ENCODE results near the gene TTC16. TPM values are rescaled to one million over a fixed set of nuclear protein-coding genes. Genes with fewer than 3 reads are reported as not detected.

Gene TTC16
- total RNA-seq, 3 donors from 2014 or later = 0.31 TPM; not detected in 2

DNA sequence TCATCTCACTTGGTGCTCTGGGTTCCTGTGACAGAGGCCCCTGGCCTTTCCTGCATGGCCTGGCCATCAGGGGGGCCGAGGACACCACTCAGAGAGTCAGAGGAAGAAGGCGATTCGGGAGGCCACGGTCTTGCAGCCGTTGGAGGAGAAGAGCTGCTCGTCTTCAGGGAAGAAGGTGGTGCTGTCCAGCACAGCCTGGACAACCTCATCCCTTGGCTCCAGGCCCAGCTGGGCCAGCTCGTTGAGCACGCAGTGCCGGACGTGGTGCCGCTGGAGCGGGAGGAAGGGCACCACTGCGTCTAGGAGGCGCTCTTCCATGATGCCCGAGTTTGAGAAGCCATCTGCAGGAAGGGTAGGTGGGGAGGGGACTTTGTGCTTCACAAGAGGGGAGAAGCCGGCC is 16.1 kb downstream of the TTC16 start:
- Histone ChIP-seq H3K4me1 (ENCODE audit: low read depth) (peaks cover 7% of the 10 kb centered on the region), H3K36me3 (ENCODE audit: low read depth) (no peaks in the 10 kb centered on the region), H3K4me3 (no peak overlapping the region), H3K9me3 (no peaks in the 10 kb centered on the region)
- intact Hi-C loops (cut with DNase I, micrococcal nuclease) = loop anchor here in 1 of 2 donors (2.0 to 10.0 kb wide), 2 partner anchors 141 to 143 kb away; partner anchors contain the start of gene AK1
- DNase-seq (no peak), ATAC-seq (no peak)
- TF ChIP-seq, protein P1, sequence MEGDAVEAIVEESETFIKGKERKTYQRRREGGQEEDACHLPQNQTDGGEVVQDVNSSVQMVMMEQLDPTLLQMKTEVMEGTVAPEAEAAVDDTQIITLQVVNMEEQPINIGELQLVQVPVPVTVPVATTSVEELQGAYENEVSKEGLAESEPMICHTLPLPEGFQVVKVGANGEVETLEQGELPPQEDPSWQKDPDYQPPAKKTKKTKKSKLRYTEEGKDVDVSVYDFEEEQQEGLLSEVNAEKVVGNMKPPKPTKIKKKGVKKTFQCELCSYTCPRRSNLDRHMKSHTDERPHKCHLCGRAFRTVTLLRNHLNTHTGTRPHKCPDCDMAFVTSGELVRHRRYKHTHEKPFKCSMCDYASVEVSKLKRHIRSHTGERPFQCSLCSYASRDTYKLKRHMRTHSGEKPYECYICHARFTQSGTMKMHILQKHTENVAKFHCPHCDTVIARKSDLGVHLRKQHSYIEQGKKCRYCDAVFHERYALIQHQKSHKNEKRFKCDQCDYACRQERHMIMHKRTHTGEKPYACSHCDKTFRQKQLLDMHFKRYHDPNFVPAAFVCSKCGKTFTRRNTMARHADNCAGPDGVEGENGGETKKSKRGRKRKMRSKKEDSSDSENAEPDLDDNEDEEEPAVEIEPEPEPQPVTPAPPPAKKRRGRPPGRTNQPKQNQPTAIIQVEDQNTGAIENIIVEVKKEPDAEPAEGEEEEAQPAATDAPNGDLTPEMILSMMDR (IDR thresholded peaks at IDR 0.05) = no peak

DNA sequence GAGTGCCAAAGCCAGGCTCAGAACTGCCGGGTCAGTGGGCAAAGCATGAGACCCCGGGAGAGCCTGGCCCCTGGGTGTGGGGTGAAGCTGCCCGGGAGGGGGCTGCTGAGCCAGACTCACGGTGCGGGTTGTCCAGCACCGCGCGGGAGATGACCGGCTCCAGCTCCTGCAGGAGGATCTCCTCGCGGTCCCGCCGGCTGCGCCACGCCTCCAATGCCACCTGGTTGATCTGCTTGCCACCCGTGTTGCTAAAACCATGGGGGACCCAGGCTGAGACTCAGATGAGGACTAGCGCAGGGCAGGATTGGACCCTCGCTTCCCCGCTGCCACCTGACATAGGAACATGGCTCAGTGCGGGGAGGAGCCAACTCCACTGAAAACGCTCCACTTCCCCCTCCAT is 16.6 kb downstream of the TTC16 start:
- Histone ChIP-seq H3K4me1 (ENCODE audit: low read depth) (peaks cover 7% of the 10 kb centered on the region), H3K9me3 (no peaks in the 10 kb centered on the region), H3K36me3 (ENCODE audit: low read depth) (no peaks in the 10 kb centered on the region), H3K4me3 (no peak overlapping the region)
- DNase-seq (no peak), ATAC-seq (no peak)
- intact Hi-C loops (cut with DNase I, micrococcal nuclease) = loop anchor here in 1 of 2 donors (10.0 kb wide), 1 partner anchor 142 kb away; the partner anchor contains the start of gene AK1
- TF ChIP-seq, protein P1 (IDR thresholded peaks at IDR 0.05) = no peak

DNA sequence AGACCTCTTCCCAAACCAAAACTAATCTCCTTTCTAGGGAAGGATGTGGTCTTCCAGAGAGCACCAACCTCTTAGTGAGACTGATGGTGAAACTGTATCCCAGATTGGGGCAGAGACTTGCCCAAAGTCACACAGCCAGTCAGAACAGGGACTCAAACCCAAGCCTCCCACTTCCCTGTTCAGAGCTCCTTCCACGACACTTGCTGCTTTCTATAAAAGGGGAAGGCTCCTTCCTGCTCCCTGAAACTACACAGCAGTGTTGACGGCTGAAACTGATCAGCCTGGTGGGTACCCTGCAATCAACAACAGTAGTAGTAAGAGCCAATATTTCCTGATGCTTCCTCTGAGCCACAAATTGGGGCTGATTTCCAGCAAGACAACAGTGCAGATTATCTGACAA is 17.7 kb downstream of the TTC16 start:
- Histone ChIP-seq H3K4me1 (ENCODE audit: low read depth) (peaks cover 7% of the 10 kb centered on the region), H3K9me3 (no peaks in the 10 kb centered on the region), H3K4me3 (no peak overlapping the region), H3K36me3 (ENCODE audit: low read depth) (no peaks in the 10 kb centered on the region)
- intact Hi-C loops (cut with DNase I, micrococcal nuclease) = loop anchor here in 1 of 2 donors (10.0 kb wide), 1 partner anchor 141 kb away; the partner anchor contains the start of gene AK1
- DNase-seq = no peak
- ATAC-seq = no peak
- TF ChIP-seq, protein P1 (IDR thresholded peaks at IDR 0.05) = no peak

DNA sequence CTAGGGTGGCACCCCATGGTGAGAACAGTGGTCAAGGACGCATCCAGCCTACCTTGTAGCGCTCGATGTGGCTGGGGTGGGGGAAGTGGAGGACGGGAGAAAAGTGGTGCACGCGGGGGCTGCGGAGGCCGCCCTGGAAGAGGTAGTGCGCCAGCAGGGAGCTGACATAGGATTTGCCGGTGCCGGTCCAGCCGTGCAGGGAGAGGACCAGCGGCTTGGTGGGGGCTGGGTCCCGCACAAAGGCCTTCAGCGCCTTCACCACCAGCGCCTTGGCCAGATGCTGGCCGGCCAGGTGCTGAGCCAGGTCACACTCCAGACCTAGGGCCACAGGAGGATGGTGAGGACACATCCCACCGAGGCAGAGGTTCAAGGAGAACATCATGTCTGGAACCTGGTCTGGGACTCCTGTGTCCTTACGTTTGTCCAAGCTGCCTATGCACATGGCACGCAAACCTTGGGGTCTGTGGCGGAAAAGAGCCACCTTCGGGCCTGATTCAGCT is 18.4 kb downstream of the TTC16 start:
- intact Hi-C loops (cut with DNase I, micrococcal nuclease) = loop anchor here in 1 of 2 donors (10.0 kb wide), 1 partner anchor 141 kb away; the partner anchor contains the start of gene AK1
- TF ChIP-seq, protein P1 (IDR thresholded peaks at IDR 0.05) = no peak
- no peak for ATAC-seq
- Histone ChIP-seq H3K4me3 (no peak overlapping the region), H3K36me3 (ENCODE audit: low read depth) (no peaks in the 10 kb centered on the region), H3K9me3 (no peaks in the 10 kb centered on the region), H3K4me1 (ENCODE audit: low read depth) (peaks cover 7% of the 10 kb centered on the region)
- DNase-seq = peak in 1 of 3 donors; percentile 59

DNA sequence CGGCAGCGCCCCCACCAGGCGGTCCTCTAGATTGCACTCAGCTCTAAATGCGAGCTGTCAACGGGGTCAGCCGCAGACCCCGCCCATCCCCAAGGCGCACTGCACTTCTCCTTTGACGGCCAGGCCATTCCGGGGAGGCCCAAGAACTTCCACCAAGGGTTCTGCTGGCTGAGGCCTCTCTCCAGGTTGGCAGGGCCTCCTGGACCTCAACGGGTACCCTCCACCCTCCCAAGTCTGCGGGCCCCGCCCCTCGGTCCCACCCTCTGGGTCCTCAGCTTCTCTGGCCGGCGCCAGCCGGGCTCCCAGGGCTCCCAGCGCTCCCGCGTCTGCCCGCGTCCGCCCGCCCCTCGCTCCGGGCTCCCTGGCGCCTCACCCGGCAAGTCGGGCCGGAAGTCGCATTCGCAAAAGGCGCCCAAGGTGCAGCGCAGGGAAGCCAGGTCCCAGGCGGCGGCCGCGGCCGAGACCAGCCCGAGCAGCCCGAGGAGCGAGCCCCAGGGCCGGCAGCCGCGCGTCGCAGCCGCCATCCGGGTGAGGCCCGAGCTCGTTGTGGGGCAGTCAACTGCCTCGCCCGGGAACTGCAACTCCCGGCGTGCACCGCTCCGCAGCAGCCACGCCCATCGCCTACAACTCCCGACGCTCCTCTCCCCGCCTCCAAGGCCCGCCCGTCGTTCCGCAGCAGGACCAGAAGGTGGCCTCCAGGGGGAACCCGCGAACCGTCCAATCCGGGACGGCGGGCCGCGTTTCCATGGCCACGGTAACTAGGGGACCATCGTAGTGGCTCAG is 19.1 kb downstream of the TTC16 start, which contains the start of gene TOR2A:
TOR2A (minus strand) TSS at position 548 of the 783 bp plus-strand sequence; CDS start at position 524, 24 bp downstream.
- peak within 1 kb of the TSS; percentile 60 for H3K4me3 ChIP-seq
- TF ChIP-seq, protein P1 (IDR thresholded peaks at IDR 0.05) = peak; percentile 96
- no peaks in the 10 kb centered on the region for H3K9me3 ChIP-seq
- peaks cover 11% of the 10 kb centered on the region for H3K4me1 ChIP-seq (ENCODE audit: low read depth)
- intact Hi-C loops (cut with DNase I, micrococcal nuclease) = loop anchor here in 1 of 2 donors (5.0 to 10.0 kb wide), 2 partner anchors 47 to 140 kb away; partner anchors contain the start of gene AK1
- no peaks in the 10 kb centered on the region for H3K36me3 ChIP-seq (ENCODE audit: low read depth)
- ATAC-seq (peak; percentile 97), DNase-seq (peak; percentile 97 to 98 (median 98))

Data from mucosa of descending colon (tissue), 3 donors.